Loucy (cell line): Measurements from ENCODE around the gene HPDL.
"Not testable (repeated sequence)": the region's sequence is repeated elsewhere in the genome, so short reads cannot be mapped to it uniquely, and the experiment has no call there.

ENCODE experiments used
- H2AFZ ChIP-seq: fragments of 200-600 bp; sonication (generic); 2 replicates; pipeline ENCODE4 v1.6.0; 2016; ENCODE audit warnings: antibody characterized with exemption, mild to moderate bottlenecking, low read length, moderate library complexity
- H3F3A ChIP-seq: fragments of 200-600 bp; 2 replicates; pipeline ENCODE4 v1.6.0; 2016; ENCODE audit warnings: antibody characterized with exemption, low read depth, mild to moderate bottlenecking
- H3K27me3 ChIP-seq: fragments of 200-600 bp; sonication (generic); 2 replicates; pipeline ENCODE4 v1.6.1; 2014; ENCODE audit warnings: low read length, mild to moderate bottlenecking; ENCODE audit not compliant: insufficient read depth, poor library complexity, severe bottlenecking
- H3K36me3 ChIP-seq: fragments of 200-600 bp; sonication (generic); 2 replicates; pipeline ENCODE4 v1.6.1; 2016; ENCODE audit warnings: low read length; ENCODE audit not compliant: insufficient read depth
- H3K4me1 ChIP-seq: fragments of 200-600 bp; sonication (generic); 2 replicates; pipeline ENCODE4 v1.5.1; 2014; ENCODE audit warnings: low read length, mild to moderate bottlenecking; ENCODE audit not compliant: insufficient read depth, poor library complexity, severe bottlenecking
- H3K4me2 ChIP-seq: fragments of 200-600 bp; sonication (generic); 2 replicates; pipeline ENCODE4 v1.6.0; 2014; ENCODE audit warnings: antibody characterized with exemption, low read length, low read depth, mild to moderate bottlenecking; ENCODE audit not compliant: poor library complexity, severe bottlenecking
- H3K4me3 ChIP-seq: fragments of 200-600 bp; sonication (generic); 2 replicates; pipeline ENCODE4 v1.5.1; 2014; ENCODE audit warnings: low read length, mild to moderate bottlenecking, mixed read lengths; ENCODE audit not compliant: poor library complexity, severe bottlenecking
- H3K79me2 ChIP-seq: fragments of 200-600 bp; sonication (generic); 2 replicates; pipeline ENCODE4 v1.6.1; 2014; ENCODE audit warnings: low read length; ENCODE audit not compliant: insufficient read depth
- H3K9ac ChIP-seq: fragments of 200-600 bp; sonication (generic); 2 replicates; pipeline ENCODE4 v1.6.0; 2014; ENCODE audit warnings: mild to moderate bottlenecking, low read depth, low read length, moderate library complexity; ENCODE audit not compliant: poor library complexity, severe bottlenecking
- H3K9me2 ChIP-seq: fragments of 200-600 bp; sonication (generic); replicated peaks from 2 replicates; pipeline ENCODE4 v1.6.1; 2016; ENCODE audit warnings: low read depth, low read length, mixed read lengths
- H3K9me3 ChIP-seq: fragments of 200-600 bp; sonication (generic); 2 replicates; pipeline ENCODE4 v1.6.1; 2014; ENCODE audit warnings: mild to moderate bottlenecking, antibody characterized with exemption, low read length, low read depth; ENCODE audit not compliant: insufficient read depth
- H4K20me1 ChIP-seq: fragments of 200-600 bp; sonication (generic); 2 replicates; pipeline ENCODE4 v1.6.0; 2014; ENCODE audit warnings: antibody characterized with exemption, low read length, mild to moderate bottlenecking; ENCODE audit not compliant: insufficient read depth, poor library complexity, severe bottlenecking
- CTCF ChIP-seq: fragments of 200-600 bp; sonication (generic); conservative IDR thresholded peaks from 2 replicates; pipeline ENCODE4 v1.5.1; 2014; ENCODE audit warnings: mild to moderate bottlenecking, antibody characterized with exemption, low read length
- EZH2phosphoT487 ChIP-seq: fragments of 200-600 bp; IDR thresholded peaks from 2 replicates; pipeline ENCODE4 v1.6.1; 2018; ENCODE audit warnings: antibody characterized with exemption, mild to moderate bottlenecking, moderate library complexity, borderline replicate concordance

HPDL gene

GRCh38 chr1:45326627-45327623 lies at the start of gene HPDL:
TSS of gene HPDL (plus strand) at chr1:45326895. CDS start at chr1:45327149, 254 bp downstream.
- TF ChIP-seq EZH2phosphoT487 (no peak), CTCF (no peak)
- no peaks in the 10 kb centered on the region for H3F3A ChIP-seq
- H3K9me3 ChIP-seq, result no peaks in the 10 kb centered on the region
- H2AFZ ChIP-seq, result no peak within 1 kb of the TSS
- no peaks in the 10 kb centered on the region for H3K27me3 ChIP-seq
- no peaks in the 10 kb centered on the region for H3K9me2 ChIP-seq
- H3K4me2 ChIP-seq, result no peak within 1 kb of the TSS
- no peak within 1 kb of the TSS for H3K4me3 ChIP-seq
- H3K79me2 ChIP-seq, result no peaks in the 10 kb centered on the region
- no peaks in the 10 kb centered on the region for H4K20me1 ChIP-seq
- no peak within 1 kb of the TSS for H3K9ac ChIP-seq
- H3K36me3 ChIP-seq, result peaks cover 15% of the 10 kb centered on the region; the same call in 1 of the 2 replicates
- H3K4me1 ChIP-seq, result no peaks in the 10 kb centered on the region

- Histone ChIP-seq H3K9me3 (no peaks in the 10 kb centered on the region), H3F3A (no peaks in the 10 kb centered on the region), H3K36me3 (no peaks in the 10 kb centered on the region), H3K4me2 (no peak overlapping the region), H3K4me1 (peaks cover 6% of the 10 kb centered on the region), H3K4me3 (no peak overlapping the region), H2AFZ (no peak overlapping the region), H3K9me2 (no peaks in the 10 kb centered on the region), H3K79me2 (no peaks in the 10 kb centered on the region), H4K20me1 (no peaks in the 10 kb centered on the region), H3K9ac (no peak overlapping the region), H3K27me3 (no peaks in the 10 kb centered on the region)
- no peak for TF ChIP-seq CTCF
- no peak for TF ChIP-seq EZH2phosphoT487
These were observed 44.3 kb upstream of the HPDL start for GRCh38 chr1:45282351-45282750.

- not testable (repeated sequence) for H3K79me2 ChIP-seq, H3F3A ChIP-seq, H3K9me2 ChIP-seq, H3K36me3 ChIP-seq, H3K4me2 ChIP-seq, H3K27me3 ChIP-seq, H4K20me1 ChIP-seq, H3K4me3 ChIP-seq, H3K9me3 ChIP-seq, H3K9ac ChIP-seq, H3K4me1 ChIP-seq, H2AFZ ChIP-seq
These were observed 41.8 kb upstream of the HPDL start for GRCh38 chr1:45284858-45285257.

- H3K27me3 ChIP-seq, H3K36me3 ChIP-seq, H3K4me3 ChIP-seq, H3K9me3 ChIP-seq, H3K79me2 ChIP-seq, H3K9ac ChIP-seq, H3K4me2 ChIP-seq, H2AFZ ChIP-seq, H3K4me1 ChIP-seq, H3F3A ChIP-seq, H4K20me1 ChIP-seq, H3K9me2 ChIP-seq: not testable (repeated sequence)
These were observed 40.2 kb upstream of the HPDL start for GRCh38 chr1:45286521-45286920.

- H3K9me2 ChIP-seq, H3K79me2 ChIP-seq, H3K9me3 ChIP-seq, H3K4me3 ChIP-seq, H2AFZ ChIP-seq, H3K27me3 ChIP-seq, H3K36me3 ChIP-seq, H3K9ac ChIP-seq, H3F3A ChIP-seq, H3K4me1 ChIP-seq, H3K4me2 ChIP-seq, H4K20me1 ChIP-seq: not testable (repeated sequence)
These were observed 35.7 kb upstream of the HPDL start for GRCh38 chr1:45291002-45291401.
